WTC11 (cell line): ENCODE measurements around the gene ARHGEF33. TPM values are rescaled to one million over a fixed set of nuclear protein-coding genes. Genes with fewer than 3 reads are reported as not detected.

Experiments
- ATAC-seq: fragments of 200-7000 bp; cut with Tn5 transposase; 2 replicates; pipeline ENCODE4 v1.10.0; 2021; ENCODE audit warnings: mild to moderate bottlenecking, moderate library complexity
- CTCF ChIA-PET: fragments of 300-600 bp; sonication (Branson Sonifier 250); formaldehyde crosslinking; loops from one replicate; lab custom pipeline; 2021; ENCODE audit warnings: antibody characterized with exemption; lab: Charles Lee
- POLR2A ChIA-PET: fragments of 350-600 bp; sonication (Branson Sonifier 250); formaldehyde crosslinking; loops from one replicate; lab custom pipeline; 2021; ENCODE audit warnings: antibody characterized with exemption; lab: Charles Lee
- DNase-seq: peaks from one replicate; pipeline ENCODE4 v3.0.0; 2021; ENCODE audit warnings: low spot score
- H3K27ac Mint-ChIP-seq: 2 replicates; pipeline ENCODE4 v1.8.0; 2021; ENCODE audit warnings: mixed read lengths
- H3K27me3 Mint-ChIP-seq: 2 replicates; pipeline ENCODE4 v1.8.0; 2021; ENCODE audit warnings: low read depth, mild to moderate bottlenecking, moderate library complexity, mixed read lengths
- H3K36me3 Mint-ChIP-seq: 2 replicates; pipeline ENCODE4 v1.8.0; 2021; ENCODE audit warnings: mixed read lengths
- H3K4me1 Mint-ChIP-seq: 2 replicates; pipeline ENCODE4 v1.8.0; 2022; ENCODE audit warnings: mixed read lengths
- H3K4me3 Mint-ChIP-seq: 2 replicates; pipeline ENCODE4 v1.8.0; 2021; ENCODE audit warnings: mild to moderate bottlenecking, moderate library complexity, mixed read lengths
- H3K9me3 Mint-ChIP-seq: 2 replicates; pipeline ENCODE4 v1.8.0; 2021; ENCODE audit warnings: mixed read lengths
- CTCF ChIP-seq: fragments of 200-600 bp; IDR thresholded peaks from 2 replicates; pipeline ENCODE4 v1.8.0; 2022; ENCODE audit warnings: antibody characterized with exemption
- FOXK1 ChIP-seq: sonication (generic); formaldehyde crosslinking; IDR thresholded peaks from 2 replicates; pipeline ENCODE4 v1.8.0; 2022; ENCODE audit warnings: mild to moderate bottlenecking, moderate library complexity, missing genetic modification reagents
- IRF2 ChIP-seq: sonication (generic); formaldehyde crosslinking; IDR thresholded peaks from 2 replicates; pipeline ENCODE4 v1.8.0; 2022; ENCODE audit warnings: low read depth, missing genetic modification reagents, borderline replicate concordance
- MLX ChIP-seq: sonication (generic); formaldehyde crosslinking; IDR thresholded peaks from 2 replicates; pipeline ENCODE4 v1.8.1; 2023; ENCODE audit warnings: mild to moderate bottlenecking, missing genetic modification reagents, moderate library complexity
- NR2C2 ChIP-seq: sonication (generic); formaldehyde crosslinking; IDR thresholded peaks from 2 replicates; pipeline ENCODE4 v1.8.0; 2022; ENCODE audit warnings: mild to moderate bottlenecking, missing genetic modification reagents
- ZSCAN18 ChIP-seq: fragments of 250-450 bp; sonication (Bioruptor Pico); IDR thresholded peaks from 2 replicates; pipeline ENCODE4 v2.1.2; 2022; ENCODE audit warnings: mild to moderate bottlenecking, moderate library complexity
- total RNA-seq: library from RNA; stranded (reverse); gene quantifications from 3 replicates; pipeline ENCODE4 v1.2.3, GENCODE V29; 2021
- TF ChIP-seq, protein P1 (sequence below): sonication (generic); formaldehyde crosslinking; IDR thresholded peaks from 2 replicates; pipeline ENCODE4 v1.8.1; 2023; ENCODE audit warnings: mild to moderate bottlenecking, missing genetic modification reagents, borderline replicate concordance
- TF ChIP-seq, protein P2 (sequence below): sonication (generic); formaldehyde crosslinking; IDR thresholded peaks from 2 replicates; pipeline ENCODE4 v1.8.1; 2022; ENCODE audit warnings: missing genetic modification reagents, borderline replicate concordance
- TF ChIP-seq, protein P3 (sequence below): sonication (generic); formaldehyde crosslinking; conservative IDR thresholded peaks from 2 replicates; pipeline ENCODE4 v1.8.1; 2023; ENCODE audit warnings: mild to moderate bottlenecking, low read depth, missing genetic modification reagents, moderate library complexity

ARHGEF33 gene
- total RNA-seq, 1 experiment from 2014 or later = 0.42 TPM

DNA sequence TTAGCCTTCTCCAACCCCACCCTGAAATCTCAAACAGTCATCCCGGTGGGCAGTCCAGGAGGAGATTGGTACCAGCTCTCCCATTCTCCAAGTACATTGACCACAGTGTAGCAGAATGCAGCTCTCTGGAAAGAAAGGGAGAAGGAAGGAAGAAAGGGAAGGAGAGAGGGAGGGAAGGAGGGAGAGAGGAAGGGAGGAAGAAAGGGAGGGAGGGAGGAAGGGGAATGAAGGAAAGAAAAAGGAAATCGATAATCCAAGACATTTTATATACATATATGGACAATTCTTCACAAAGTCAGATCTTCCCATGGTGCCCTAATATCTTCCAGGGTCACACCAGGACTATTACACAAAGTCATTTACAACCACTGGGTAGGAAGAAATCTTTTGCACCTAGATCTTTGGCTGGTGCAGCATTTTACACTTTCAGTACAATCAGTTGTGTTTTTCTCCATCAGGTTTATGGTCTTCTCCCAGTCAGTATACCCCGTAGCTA lies 58.8 kb downstream of the ARHGEF33 start:
- CTCF ChIA-PET = interaction anchor here (0.5 to 4.1 kb wide), 55 partner anchors 9 to 737 kb away, joined by 3 to 121 read pairs (median 5); partner anchors contain the start of genes DHX57, MORN2 and SOS1

DNA sequence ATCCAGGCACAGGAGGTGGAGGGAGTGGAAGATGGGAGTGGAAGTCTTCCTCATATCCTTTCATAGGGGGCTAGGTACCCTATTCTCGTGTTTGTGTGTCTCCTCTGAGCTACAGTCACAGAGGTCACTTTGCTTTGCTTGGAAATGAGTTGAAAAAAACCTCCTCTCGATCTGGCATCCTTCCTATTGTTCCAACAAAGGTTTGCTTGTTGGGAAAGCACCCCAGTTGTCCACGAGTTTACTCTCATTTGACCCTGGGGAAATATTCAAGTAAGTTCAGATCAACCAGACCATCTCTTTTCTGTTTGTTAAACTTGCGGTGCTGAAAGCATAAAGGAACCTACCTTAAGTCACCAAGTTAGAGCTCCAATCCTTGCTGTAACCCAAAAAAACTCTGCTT lies 59.3 kb downstream of the ARHGEF33 start:
- H3K27ac Mint-ChIP-seq = no peak overlapping the region
- H3K9me3 Mint-ChIP-seq = no peaks in the 10 kb centered on the region
- no peaks in the 10 kb centered on the region for H3K27me3 Mint-ChIP-seq
- CTCF ChIA-PET = interaction anchor here (0.8 to 4.1 kb wide), 4 partner anchors 10 to 280 kb away, joined by 3 to 121 read pairs (median 28); no protein-coding TSS in a partner anchor
- H3K4me1 Mint-ChIP-seq = peaks cover 21% of the 10 kb centered on the region
- POLR2A ChIA-PET = no interaction called here
- DNase-seq (no peak), ATAC-seq (no peak)
- H3K4me3 Mint-ChIP-seq = no peak overlapping the region
- TF ChIP-seq, protein P1, sequence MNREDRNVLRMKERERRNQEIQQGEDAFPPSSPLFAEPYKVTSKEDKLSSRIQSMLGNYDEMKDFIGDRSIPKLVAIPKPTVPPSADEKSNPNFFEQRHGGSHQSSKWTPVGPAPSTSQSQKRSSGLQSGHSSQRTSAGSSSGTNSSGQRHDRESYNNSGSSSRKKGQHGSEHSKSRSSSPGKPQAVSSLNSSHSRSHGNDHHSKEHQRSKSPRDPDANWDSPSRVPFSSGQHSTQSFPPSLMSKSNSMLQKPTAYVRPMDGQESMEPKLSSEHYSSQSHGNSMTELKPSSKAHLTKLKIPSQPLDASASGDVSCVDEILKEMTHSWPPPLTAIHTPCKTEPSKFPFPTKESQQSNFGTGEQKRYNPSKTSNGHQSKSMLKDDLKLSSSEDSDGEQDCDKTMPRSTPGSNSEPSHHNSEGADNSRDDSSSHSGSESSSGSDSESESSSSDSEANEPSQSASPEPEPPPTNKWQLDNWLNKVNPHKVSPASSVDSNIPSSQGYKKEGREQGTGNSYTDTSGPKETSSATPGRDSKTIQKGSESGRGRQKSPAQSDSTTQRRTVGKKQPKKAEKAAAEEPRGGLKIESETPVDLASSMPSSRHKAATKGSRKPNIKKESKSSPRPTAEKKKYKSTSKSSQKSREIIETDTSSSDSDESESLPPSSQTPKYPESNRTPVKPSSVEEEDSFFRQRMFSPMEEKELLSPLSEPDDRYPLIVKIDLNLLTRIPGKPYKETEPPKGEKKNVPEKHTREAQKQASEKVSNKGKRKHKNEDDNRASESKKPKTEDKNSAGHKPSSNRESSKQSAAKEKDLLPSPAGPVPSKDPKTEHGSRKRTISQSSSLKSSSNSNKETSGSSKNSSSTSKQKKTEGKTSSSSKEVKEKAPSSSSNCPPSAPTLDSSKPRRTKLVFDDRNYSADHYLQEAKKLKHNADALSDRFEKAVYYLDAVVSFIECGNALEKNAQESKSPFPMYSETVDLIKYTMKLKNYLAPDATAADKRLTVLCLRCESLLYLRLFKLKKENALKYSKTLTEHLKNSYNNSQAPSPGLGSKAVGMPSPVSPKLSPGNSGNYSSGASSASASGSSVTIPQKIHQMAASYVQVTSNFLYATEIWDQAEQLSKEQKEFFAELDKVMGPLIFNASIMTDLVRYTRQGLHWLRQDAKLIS (CRISPR knock-in tag) = no peak
- no peaks in the 10 kb centered on the region for H3K36me3 Mint-ChIP-seq

More for the DNA sequence above, 58.8 kb downstream of the ARHGEF33 start:
- ATAC-seq (no peak), DNase-seq (no peak)
- Mint-ChIP-seq H3K27me3 (peaks cover 2% of the 10 kb centered on the region; the same call in 1 of the 2 replicates), H3K27ac (no peak overlapping the region), H3K4me3 (no peak overlapping the region), H3K9me3 (no peaks in the 10 kb centered on the region), H3K36me3 (no peaks in the 10 kb centered on the region), H3K4me1 (peaks cover 26% of the 10 kb centered on the region)
- TF ChIP-seq NR2C2 (no peak), CTCF (no peak), MLX (CRISPR knock-in tag) (no peak), ZSCAN18 (no peak), IRF2 (no peak), FOXK1 (CRISPR knock-in tag) (no peak)
- TF ChIP-seq, protein P2, sequence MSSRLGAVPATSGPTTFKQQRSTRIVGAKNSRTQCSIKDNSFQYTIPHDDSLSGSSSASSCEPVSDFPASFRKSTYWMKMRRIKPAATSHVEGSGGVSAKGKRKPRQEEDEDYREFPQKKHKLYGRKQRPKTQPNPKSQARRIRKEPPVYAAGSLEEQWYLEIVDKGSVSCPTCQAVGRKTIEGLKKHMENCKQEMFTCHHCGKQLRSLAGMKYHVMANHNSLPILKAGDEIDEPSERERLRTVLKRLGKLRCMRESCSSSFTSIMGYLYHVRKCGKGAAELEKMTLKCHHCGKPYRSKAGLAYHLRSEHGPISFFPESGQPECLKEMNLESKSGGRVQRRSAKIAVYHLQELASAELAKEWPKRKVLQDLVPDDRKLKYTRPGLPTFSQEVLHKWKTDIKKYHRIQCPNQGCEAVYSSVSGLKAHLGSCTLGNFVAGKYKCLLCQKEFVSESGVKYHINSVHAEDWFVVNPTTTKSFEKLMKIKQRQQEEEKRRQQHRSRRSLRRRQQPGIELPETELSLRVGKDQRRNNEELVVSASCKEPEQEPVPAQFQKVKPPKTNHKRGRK = no peak
- TF ChIP-seq, protein P3, sequence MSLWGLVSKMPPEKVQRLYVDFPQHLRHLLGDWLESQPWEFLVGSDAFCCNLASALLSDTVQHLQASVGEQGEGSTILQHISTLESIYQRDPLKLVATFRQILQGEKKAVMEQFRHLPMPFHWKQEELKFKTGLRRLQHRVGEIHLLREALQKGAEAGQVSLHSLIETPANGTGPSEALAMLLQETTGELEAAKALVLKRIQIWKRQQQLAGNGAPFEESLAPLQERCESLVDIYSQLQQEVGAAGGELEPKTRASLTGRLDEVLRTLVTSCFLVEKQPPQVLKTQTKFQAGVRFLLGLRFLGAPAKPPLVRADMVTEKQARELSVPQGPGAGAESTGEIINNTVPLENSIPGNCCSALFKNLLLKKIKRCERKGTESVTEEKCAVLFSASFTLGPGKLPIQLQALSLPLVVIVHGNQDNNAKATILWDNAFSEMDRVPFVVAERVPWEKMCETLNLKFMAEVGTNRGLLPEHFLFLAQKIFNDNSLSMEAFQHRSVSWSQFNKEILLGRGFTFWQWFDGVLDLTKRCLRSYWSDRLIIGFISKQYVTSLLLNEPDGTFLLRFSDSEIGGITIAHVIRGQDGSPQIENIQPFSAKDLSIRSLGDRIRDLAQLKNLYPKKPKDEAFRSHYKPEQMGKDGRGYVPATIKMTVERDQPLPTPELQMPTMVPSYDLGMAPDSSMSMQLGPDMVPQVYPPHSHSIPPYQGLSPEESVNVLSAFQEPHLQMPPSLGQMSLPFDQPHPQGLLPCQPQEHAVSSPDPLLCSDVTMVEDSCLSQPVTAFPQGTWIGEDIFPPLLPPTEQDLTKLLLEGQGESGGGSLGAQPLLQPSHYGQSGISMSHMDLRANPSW = no peak
- POLR2A ChIA-PET = interaction anchor here (1.1 kb wide), 2 partner anchors 172 to 197 kb away, joined by 3 to 7 read pairs; partner anchors contain the start of genes SOS1 and SRSF7
